HepG2 (cell line): ENCODE measurements around the gene AADACL4. TPM values are rescaled to one million over a fixed set of nuclear protein-coding genes. Genes with fewer than 3 reads are reported as not detected.
A peak's percentile ranks its signal among the peaks of the same experiment; 100 is the strongest.

Experiments
- ATAC-seq: fragments of 200-7000 bp; cut with Tn5 transposase; 3 replicates; pipeline ENCODE4 v1.9.1; 2020; ENCODE audit warnings: mild to moderate bottlenecking, moderate library complexity
- BruUV-seq: library from RNA; stranded (reverse); fragments of 400-500 nt; replicated peaks from 2 replicates; lab custom pipeline; 2021; lab: Mats Ljungman, UMichigan
- CTCF ChIA-PET: fragments of 300-600 bp; formaldehyde crosslinking; extraction: SDS; loops from one replicate; lab custom pipeline; 2021; ENCODE audit warnings: low total read pairs, inconsistent platforms, low intra/inter-chr PET ratio; lab: Yijun Ruan, JAX
- POLR2A ChIA-PET: fragments of 350-600 bp; sonication (Branson Sonifier 250); formaldehyde crosslinking; loops from one replicate; lab custom pipeline; 2020; ENCODE audit warnings: antibody characterized with exemption, inconsistent platforms; lab: Yijun Ruan, JAX
- DNase-seq: peaks from one replicate; pipeline ENCODE4 v3.0.0-alpha.2; 2015; ENCODE audit warnings: low spot score
- FAIRE-seq: peaks from 3 replicates; lab custom pipeline; 2011; peaks lifted over from hg19 to GRCh38; lab: Jason Lieb, UNC
- H2AFZ ChIP-seq: one replicate; pipeline ENCODE4 v1.6.1; 2011; ENCODE audit warnings: low read length, inconsistent platforms
- H3K27ac ChIP-seq: fragments of 300-600 bp; 3 replicates; pipeline ENCODE4 v1.8.0; 2011; ENCODE audit warnings: mixed run types, mild to moderate bottlenecking, mixed read lengths, low read length, inconsistent platforms; ENCODE audit not compliant: insufficient read depth; ENCODE audit errors: extremely low read length
- H3K27me3 ChIP-seq, 2 experiments: fragments of 200-600 bp in 1 of 2; 2 replicates in 1 of 2; 3 replicates in 1 of 2; pipeline versions ENCODE4 v1.6.0 to v1.8.0; 2011; ENCODE audit warnings: low read length in 2 of 2, mild to moderate bottlenecking in 2 of 2, moderate library complexity in 2 of 2, inconsistent platforms in 1 of 2; ENCODE audit not compliant: insufficient read depth in 2 of 2, control insufficient read depth in 1 of 2
- H3K36me3 ChIP-seq, 2 experiments: fragments of 200-600 bp in 1 of 2; replicated peaks in 1 of 2; 2 replicates in 1 of 2; 3 replicates in 1 of 2; pipeline versions ENCODE4 v1.5.1 to v1.8.0; 2011; ENCODE audit warnings: low read length in 2 of 2, inconsistent platforms in 1 of 2; ENCODE audit not compliant: insufficient read depth in 2 of 2, control insufficient read depth in 1 of 2
- H3K4me1 ChIP-seq: 2 replicates; pipeline ENCODE4 v1.5.1; 2012; ENCODE audit warnings: low read length, inconsistent platforms; ENCODE audit not compliant: insufficient read depth
- H3K4me2 ChIP-seq: 2 replicates; pipeline ENCODE4 v1.6.0; 2011; ENCODE audit warnings: low read depth, low read length, inconsistent platforms
- H3K4me3 ChIP-seq, 3 experiments: fragments of 200-600 bp in 1 of 3; sonication (generic), shearing (Covaris generic) in 1 of 3; replicated peaks in 1 of 3; 2 replicates each; pipeline ENCODE4 v1.5.1; 2011 to 2016; ENCODE audit warnings: low read length in 3 of 3, inconsistent platforms in 2 of 3, low read depth in 2 of 3, mild to moderate bottlenecking in 2 of 3, control low read depth in 1 of 3, mixed read lengths in 1 of 3; ENCODE audit not compliant: insufficient read depth in 1 of 3
- H3K79me2 ChIP-seq: one replicate; pipeline ENCODE4 v1.6.1; 2011; ENCODE audit warnings: low read length, inconsistent platforms; ENCODE audit not compliant: insufficient read depth
- H3K9ac ChIP-seq: 2 replicates; pipeline ENCODE4 v1.6.0; 2011; ENCODE audit warnings: mild to moderate bottlenecking, low read depth, low read length, inconsistent platforms; ENCODE audit not compliant: insufficient read depth
- H3K9me3 ChIP-seq: 2 replicates; pipeline ENCODE4 v1.5.1; 2012; ENCODE audit warnings: mild to moderate bottlenecking, low read length
- H4K20me1 ChIP-seq: 2 replicates; pipeline ENCODE4 v1.6.0; 2011; ENCODE audit warnings: inconsistent platforms, mild to moderate bottlenecking, low read length, moderate library complexity; ENCODE audit not compliant: insufficient read depth
- CENPX ChIP-seq: sonication (generic); formaldehyde crosslinking; IDR thresholded peaks from 2 replicates; pipeline ENCODE4 v1.9.0; 2021; ENCODE audit warnings: mild to moderate bottlenecking, missing genetic modification reagents, moderate library complexity
- KAT7 ChIP-seq: IDR thresholded peaks from 2 replicates; pipeline ENCODE4 v1.6.1; 2018; ENCODE audit warnings: borderline replicate concordance, missing compliant biosample characterization
- NKX3-1 ChIP-seq: sonication (generic); formaldehyde crosslinking; IDR thresholded peaks from 2 replicates; pipeline ENCODE4 v1.5.0; 2020; ENCODE audit warnings: missing genetic modification reagents
- POLR2A ChIP-seq, 2 experiments: IDR thresholded peaks; 2 replicates each; pipeline ENCODE4 v1.6.1; 2011; ENCODE audit warnings: low read depth in 2 of 2, low read length in 2 of 2, mild to moderate bottlenecking in 1 of 2, moderate library complexity in 1 of 2; ENCODE audit not compliant: insufficient read depth in 1 of 2
- SALL1 ChIP-seq: sonication (generic); formaldehyde crosslinking; IDR thresholded peaks from 2 replicates; pipeline ENCODE4 v1.8.0; 2022; ENCODE audit warnings: mild to moderate bottlenecking, missing genetic modification reagents
- TCF7 ChIP-seq: sonication (generic); IDR thresholded peaks from 2 replicates; pipeline ENCODE4 v1.6.1; 2016; ENCODE audit warnings: antibody characterized with exemption, low read depth
- ZBTB42 ChIP-seq: sonication (generic); formaldehyde crosslinking; IDR thresholded peaks from 2 replicates; pipeline ENCODE4 v1.5.0; 2020; ENCODE audit warnings: mild to moderate bottlenecking, missing genetic modification reagents
- ZFY ChIP-seq: sonication (generic); formaldehyde crosslinking; IDR thresholded peaks from 2 replicates; pipeline ENCODE4 v1.4.0; 2020; ENCODE audit warnings: missing genetic modification reagents
- ZNF251 ChIP-seq: sonication (generic); formaldehyde crosslinking; IDR thresholded peaks from 2 replicates; pipeline ENCODE4 v1.9.0; 2021; ENCODE audit warnings: mild to moderate bottlenecking, missing genetic modification reagents
- ZNF263 ChIP-seq: sonication (generic); formaldehyde crosslinking; IDR thresholded peaks from 2 replicates; pipeline ENCODE4 v1.4.0; 2020; ENCODE audit warnings: missing genetic modification reagents
- ZNF337 ChIP-seq: sonication (generic); formaldehyde crosslinking; IDR thresholded peaks from 2 replicates; pipeline ENCODE4 v1.5.1; 2020; ENCODE audit warnings: missing genetic modification reagents, low read depth, mild to moderate bottlenecking, borderline replicate concordance
- ZNF354B ChIP-seq: sonication (generic); formaldehyde crosslinking; IDR thresholded peaks from 2 replicates; pipeline ENCODE4 v1.8.0; 2022; ENCODE audit warnings: mild to moderate bottlenecking, missing genetic modification reagents
- ZSCAN9 ChIP-seq: IDR thresholded peaks from 2 replicates; pipeline ENCODE4 v1.6.1; 2016; ENCODE audit warnings: borderline replicate concordance
- WGBS: methylation state at CpG from one replicate; pipeline ENCODE4 v1.1.6; 2017; ENCODE audit warnings: low lambda C conversion rate; 5-methylcytosine and 5-hydroxymethylcytosine counted together
- in situ Hi-C: cut with HindIII; loops from 2 replicates; pipeline ENCODE4 v1.10.0; 2017; ENCODE audit warnings: low pct_unique_long_range_greater_than_20kb; ENCODE audit not compliant: extremely low pct_ligation_motif_present
- intact Hi-C: fragments of 100-400 bp; cut with micrococcal nuclease; formaldehyde crosslinking; loops from one replicate; pipeline ENCODE4 v1.10.0; 2022; ENCODE audit not compliant: unreplicated experiment
- polyA plus RNA-seq, 8 experiments: library from polyadenylated mRNA; depleted of rRNA in 3 of 8; stranded (reverse) in 7 of 8; unstranded in 1 of 8; fragments of >200 nt; fragmentation: Illumina TruSeq in 4 of 8; extraction: Trizol in 4 of 8; gene quantifications; 2 replicates each; pipeline versions ENCODE4 v1.2.1 to v1.2.3, GENCODE V29; 2011 to 2016; ENCODE audit warnings: low read depth in 4 of 8, missing spikeins in 1 of 8, mixed read lengths in 1 of 8; ENCODE audit not compliant: insufficient read depth in 1 of 8
- total RNA-seq, 5 experiments: library from RNA; depleted of rRNA; stranded (reverse); fragments of >200 nt; fragmentation: Illumina TruSeq; extraction: Trizol; gene quantifications; 2 replicates each; pipeline ENCODE4 v1.2.3, GENCODE V29; 2016; ENCODE audit warnings: low read depth in 1 of 5
- TF ChIP-seq, protein P1 (sequence below): sonication (generic); formaldehyde crosslinking; conservative IDR thresholded peaks from 2 replicates; pipeline ENCODE4 v1.8.1; 2023; ENCODE audit warnings: missing genetic modification reagents
- TF ChIP-seq, protein P2 (sequence below): sonication (generic); formaldehyde crosslinking; IDR thresholded peaks from 2 replicates; pipeline ENCODE4 v1.4.0; 2020; ENCODE audit warnings: missing genetic modification reagents, low read depth, mild to moderate bottlenecking, borderline replicate concordance

The AADACL4 gene
- total and polyA plus RNA-seq, 2 of the 13 experiments (the other 11 are each of a cell fraction or from before 2014, with no cell fraction given) = not detected

DNA sequence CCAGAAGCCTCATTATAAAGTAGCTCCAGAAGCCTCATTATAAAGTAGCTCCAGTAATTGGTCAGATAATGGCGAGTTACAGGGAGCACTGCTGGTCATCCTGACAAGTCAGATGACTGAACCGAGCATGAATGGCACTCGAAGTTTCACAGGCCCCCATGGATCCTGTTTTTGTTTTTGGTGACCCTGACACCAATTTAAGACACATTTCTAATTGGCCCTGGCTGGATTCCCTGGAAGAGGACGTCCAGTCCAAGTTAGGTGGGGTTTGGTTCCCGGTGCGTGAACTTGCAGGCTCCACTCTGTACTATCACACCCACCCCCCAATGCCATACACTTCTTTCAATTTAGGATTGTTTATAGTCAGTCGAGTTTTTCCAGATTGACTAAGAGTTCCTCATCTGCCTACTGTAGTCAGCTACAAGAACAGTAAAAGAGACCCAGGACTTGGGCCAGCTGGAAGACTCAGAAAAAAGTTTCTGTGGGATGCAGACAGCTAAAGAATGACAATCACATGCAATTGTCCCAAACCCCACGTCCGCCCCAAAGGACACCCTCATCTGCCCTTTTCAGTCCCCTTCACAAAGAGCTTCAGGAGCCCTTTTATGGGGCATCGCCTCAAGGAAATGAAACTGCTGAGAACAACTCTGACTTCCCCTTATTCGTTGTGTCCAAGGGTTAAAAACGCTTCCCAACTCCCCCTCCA is 28.6 kb upstream of the AADACL4 start:
- intact Hi-C loops = loop anchor here (5.0 kb wide), 1 partner anchor 138 kb away; no protein-coding TSS in a partner anchor
- no peaks in the 10 kb centered on the region for H3K9me3 ChIP-seq
- H3K36me3 ChIP-seq = peaks cover 11 to 33% of the 10 kb centered on the region in 2 experiments; a peak in 4 of 5 replicates
- ATAC-seq = no peak
- WGBS = 5% methylated on average over 10 of the region's 12 CpGs
- H3K9ac ChIP-seq = peak overlapping the region; percentile 97
- DNase-seq = no peak
- no peak for FAIRE-seq
- in situ Hi-C loops = loop anchor here (5.0 kb wide), 2 partner anchors 63 to 88 kb away; no protein-coding TSS in a partner anchor
- CTCF ChIA-PET = no interaction called here
- H2AFZ ChIP-seq = no peak overlapping the region
- peaks cover 0 to 3% of the 10 kb centered on the region in 2 experiments; a peak in 1 of 5 replicates for H3K27me3 ChIP-seq
- H3K79me2 ChIP-seq = peaks cover 70% of the 10 kb centered on the region
- POLR2A ChIA-PET = interaction anchor here (0.6 to 10.1 kb wide), 27 partner anchors 11 to 301 kb away, joined by 3 to 357 read pairs (median 7); no protein-coding TSS in a partner anchor
- BruUV-seq = TSS peak; percentile 17
- H3K4me1 ChIP-seq = peaks cover 59% of the 10 kb centered on the region
- peak overlapping the region; percentile 91 to 97 (median 94) for H3K4me3 ChIP-seq
- H3K27ac ChIP-seq = peak overlapping the region; percentile 94
- TF ChIP-seq ZSCAN9 = no peak
- 0 out of 2 replicates have a peak, but pooled peaks have one; percentile 3 for TF ChIP-seq NKX3-1 (CRISPR knock-in tag)
- 0 out of 2 replicates have a peak, but pooled peaks have one; percentile 20 for TF ChIP-seq ZNF251
- TF ChIP-seq ZNF354B (CRISPR knock-in tag) = no peak
- 0 out of 4 replicates have a peak, but pooled peaks of 1 of the 2 experiments have one; percentile 4 for TF ChIP-seq POLR2A (IDR thresholded peaks at IDR 0.05; ENCODE audit: insufficient read depth in 1 of 2, low read depth in 2 of 2, low read length in 2 of 2)
- no peak for TF ChIP-seq KAT7
- TF ChIP-seq ZNF263 = peak; percentile 83
- TF ChIP-seq ZBTB42 = no peak
- TF ChIP-seq, protein P1, sequence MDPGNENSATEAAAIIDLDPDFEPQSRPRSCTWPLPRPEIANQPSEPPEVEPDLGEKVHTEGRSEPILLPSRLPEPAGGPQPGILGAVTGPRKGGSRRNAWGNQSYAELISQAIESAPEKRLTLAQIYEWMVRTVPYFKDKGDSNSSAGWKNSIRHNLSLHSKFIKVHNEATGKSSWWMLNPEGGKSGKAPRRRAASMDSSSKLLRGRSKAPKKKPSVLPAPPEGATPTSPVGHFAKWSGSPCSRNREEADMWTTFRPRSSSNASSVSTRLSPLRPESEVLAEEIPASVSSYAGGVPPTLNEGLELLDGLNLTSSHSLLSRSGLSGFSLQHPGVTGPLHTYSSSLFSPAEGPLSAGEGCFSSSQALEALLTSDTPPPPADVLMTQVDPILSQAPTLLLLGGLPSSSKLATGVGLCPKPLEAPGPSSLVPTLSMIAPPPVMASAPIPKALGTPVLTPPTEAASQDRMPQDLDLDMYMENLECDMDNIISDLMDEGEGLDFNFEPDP (CRISPR knock-in tag) = no peak
- peak; percentile 4; the same call in 1 of the 2 replicates for TF ChIP-seq ZFY (CRISPR knock-in tag)
- TF ChIP-seq ZNF337 (CRISPR knock-in tag) = no peak
- TF ChIP-seq, protein P2, sequence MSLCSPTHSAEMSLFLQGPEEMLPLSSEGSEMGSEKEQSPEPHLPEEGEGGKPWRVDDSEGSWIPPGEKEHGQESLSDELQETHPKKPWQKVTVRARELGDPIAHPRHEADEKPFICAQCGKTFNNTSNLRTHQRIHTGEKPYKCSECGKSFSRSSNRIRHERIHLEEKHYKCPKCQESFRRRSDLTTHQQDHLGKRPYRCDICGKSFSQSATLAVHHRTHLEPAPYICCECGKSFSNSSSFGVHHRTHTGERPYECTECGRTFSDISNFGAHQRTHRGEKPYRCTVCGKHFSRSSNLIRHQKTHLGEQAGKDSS (CRISPR knock-in tag) = no peak
- TF ChIP-seq SALL1 (CRISPR knock-in tag) = peak; percentile 20; the same call in 1 of the 2 replicates
- TF ChIP-seq TCF7 = no peak
- no peak for TF ChIP-seq CENPX (CRISPR knock-in tag)
- peaks cover 28% of the 10 kb centered on the region for H4K20me1 ChIP-seq
- H3K4me2 ChIP-seq = peak overlapping the region; percentile 87
